ENCODE measurements around the gene FBXO24.

- TF ChIP-seq CTCF (IDR thresholded peaks at IDR 0.05): no peak
- TF ChIP-seq POLR2A (IDR thresholded peaks at IDR 0.05): no peak
- TF ChIP-seq POLR2AphosphoS5 (IDR thresholded peaks at IDR 0.05): no peak
Observed at GRCh38 chr7:100649826-100650565, 63.9 kb downstream of the FBXO24 start.
